Caco-2 (cell line): ENCODE data around the gene SLC27A3. TPM values are rescaled to one million over a fixed set of nuclear protein-coding genes. Genes with fewer than 3 reads are reported as not detected.

Experiments used
- BruUV-seq: library from RNA; stranded (reverse); fragments of 400-500 nt; replicated peaks from 2 replicates; lab custom pipeline; 2021; lab: Mats Ljungman, UMichigan
- CTCF ChIA-PET: fragments of 300-600 bp; sonication (Branson Sonifier 250); formaldehyde crosslinking; loops from one replicate; lab custom pipeline; 2022; ENCODE audit warnings: antibody characterized with exemption; lab: Charles Lee
- POLR2A ChIA-PET: fragments of 300-600 bp; sonication (Branson Sonifier 250); formaldehyde crosslinking; loops from one replicate; lab custom pipeline; 2022; ENCODE audit warnings: antibody characterized with exemption; lab: Charles Lee
- DNase-seq, 2 experiments: peaks; one replicate each; pipeline versions ENCODE4 v3.0.0 to v3.0.0-alpha.2; 2020 to 2022
- H3K27me3 ChIP-seq: replicated peaks from 2 replicates; pipeline ENCODE4 v1.6.0; 2011; ENCODE audit warnings: low read length; ENCODE audit not compliant: control insufficient read depth, insufficient read depth
- H3K36me3 ChIP-seq: 2 replicates; pipeline ENCODE4 v1.5.1; 2011; ENCODE audit warnings: low read length; ENCODE audit not compliant: control insufficient read depth, insufficient read depth
- H3K4me1 ChIP-seq: fragments of 250-450 bp; sonication (Bioruptor Pico); 2 replicates; pipeline ENCODE4 v1.5.1; 2020; ENCODE audit warnings: mild to moderate bottlenecking
- H3K4me3 ChIP-seq: 2 replicates; pipeline ENCODE4 v1.5.1; 2011; ENCODE audit warnings: low read depth, mild to moderate bottlenecking, control low read depth, low read length
- H3K9me3 ChIP-seq: fragments of 250-450 bp; sonication (Bioruptor Pico); 2 replicates; pipeline ENCODE4 v1.5.1; 2020; ENCODE audit warnings: mild to moderate bottlenecking, moderate library complexity
- H3K27ac Mint-ChIP-seq: one replicate; pipeline ENCODE4 v1.8.0; 2022; ENCODE audit warnings: mixed read lengths; ENCODE audit not compliant: unreplicated experiment
- H3K27me3 Mint-ChIP-seq: one replicate; pipeline ENCODE4 v1.8.0; 2022; ENCODE audit warnings: mixed read lengths; ENCODE audit not compliant: insufficient read depth, unreplicated experiment
- H3K36me3 Mint-ChIP-seq: one replicate; pipeline ENCODE4 v1.8.0; 2022; ENCODE audit warnings: mild to moderate bottlenecking, mixed read lengths; ENCODE audit not compliant: insufficient read depth, unreplicated experiment
- H3K4me1 Mint-ChIP-seq: one replicate; pipeline ENCODE4 v1.8.0; 2022; ENCODE audit warnings: low read depth, mixed read lengths; ENCODE audit not compliant: unreplicated experiment
- H3K4me3 Mint-ChIP-seq: one replicate; pipeline ENCODE4 v1.8.0; 2022; ENCODE audit warnings: mild to moderate bottlenecking, moderate library complexity, mixed read lengths; ENCODE audit not compliant: unreplicated experiment
- H3K9me3 Mint-ChIP-seq: one replicate; pipeline ENCODE4 v1.8.0; 2022; ENCODE audit warnings: mixed read lengths; ENCODE audit not compliant: unreplicated experiment
- CTCF ChIP-seq, 2 experiments: fragments of 200-600 bp in 1 of 2; IDR thresholded peaks; 1 replicate in 1 of 2; 2 replicates in 1 of 2; pipeline versions ENCODE4 v1.5.1 to v1.8.0; 2011 to 2022; ENCODE audit warnings: antibody characterized with exemption in 1 of 2, control low read depth in 1 of 2, inconsistent platforms in 1 of 2, low read depth in 1 of 2, low read length in 1 of 2, mild to moderate bottlenecking in 1 of 2, moderate library complexity in 1 of 2; ENCODE audit not compliant: insufficient read depth in 1 of 2, severe bottlenecking in 1 of 2, unreplicated experiment in 1 of 2
- intact Hi-C: fragments of 100-400 bp; cut with micrococcal nuclease; formaldehyde crosslinking; loops from one replicate; pipeline ENCODE4 v1.10.0; 2022; ENCODE audit not compliant: unreplicated experiment
- total RNA-seq: library from RNA; stranded (reverse); gene quantifications from 2 replicates; pipeline ENCODE4 v1.2.3, GENCODE V29; 2022

Gene SLC27A3
- total RNA-seq, 1 experiment from 2014 or later = 22.8 TPM

- ChIA-PET CTCF (interaction anchor here (0.6 kb wide), 1 partner anchor 809 kb away, joined by 3 read pairs; no protein-coding TSS in a partner anchor), POLR2A (no interaction called here)
- Mint-ChIP-seq H3K27ac (no peak overlapping the region), H3K9me3 (no peaks in the 10 kb centered on the region), H3K4me1 (no peaks in the 10 kb centered on the region), H3K4me3 (no peak overlapping the region), H3K27me3 (no peaks in the 10 kb centered on the region), H3K36me3 (peaks cover 33% of the 10 kb centered on the region)
- intact Hi-C loops = no loop called here
- H3K9me3 ChIP-seq = no peaks in the 10 kb centered on the region
- no peak for TF ChIP-seq CTCF (IDR thresholded peaks at IDR 0.05; ENCODE audit: insufficient read depth in 1 of 2, low read depth in 1 of 2, low read length in 1 of 2, severe bottlenecking in 1 of 2, unreplicated experiment in 1 of 2)
- H3K4me1 ChIP-seq = no peaks in the 10 kb centered on the region
- H3K36me3 ChIP-seq = no peaks in the 10 kb centered on the region
- no peaks in the 10 kb centered on the region for H3K27me3 ChIP-seq
- H3K4me3 ChIP-seq = no peak overlapping the region
- no TSS peak for BruUV-seq
- no peak for DNase-seq
These were observed 23.2 kb downstream of the SLC27A3 start for GRCh38 chr1:153798468-153798780.

GRCh38 chr1:153799016-153799415 lies 23.8 kb downstream of the SLC27A3 start:
- BruUV-seq = no TSS peak
- no peaks in the 10 kb centered on the region for H3K4me1 ChIP-seq
- no peak for DNase-seq
- Mint-ChIP-seq H3K27ac (no peak overlapping the region), H3K4me3 (no peak overlapping the region), H3K4me1 (no peaks in the 10 kb centered on the region), H3K36me3 (peaks cover 33% of the 10 kb centered on the region), H3K9me3 (no peaks in the 10 kb centered on the region), H3K27me3 (no peaks in the 10 kb centered on the region)
- no peak overlapping the region for H3K4me3 ChIP-seq
- CTCF ChIA-PET = no interaction called here
- no peak for TF ChIP-seq CTCF (IDR thresholded peaks at IDR 0.05; ENCODE audit: insufficient read depth in 1 of 2, low read depth in 1 of 2, low read length in 1 of 2, severe bottlenecking in 1 of 2, unreplicated experiment in 1 of 2)
- no peaks in the 10 kb centered on the region for H3K27me3 ChIP-seq
- intact Hi-C loops = no loop called here
- H3K36me3 ChIP-seq = no peaks in the 10 kb centered on the region
- POLR2A ChIA-PET = no interaction called here
- no peaks in the 10 kb centered on the region for H3K9me3 ChIP-seq

- DNase-seq = no peak
- Mint-ChIP-seq H3K4me3 (no peak overlapping the region), H3K36me3 (peaks cover 33% of the 10 kb centered on the region), H3K4me1 (no peaks in the 10 kb centered on the region), H3K9me3 (no peaks in the 10 kb centered on the region), H3K27ac (no peak overlapping the region), H3K27me3 (no peaks in the 10 kb centered on the region)
- BruUV-seq = no TSS peak
- CTCF ChIA-PET = no interaction called here
- no peak overlapping the region for H3K4me3 ChIP-seq
- H3K9me3 ChIP-seq = no peaks in the 10 kb centered on the region
- POLR2A ChIA-PET = no interaction called here
- intact Hi-C loops = no loop called here
- H3K4me1 ChIP-seq = no peaks in the 10 kb centered on the region
- no peaks in the 10 kb centered on the region for H3K27me3 ChIP-seq
- no peaks in the 10 kb centered on the region for H3K36me3 ChIP-seq
- no peak for TF ChIP-seq CTCF (IDR thresholded peaks at IDR 0.05; ENCODE audit: insufficient read depth in 1 of 2, low read depth in 1 of 2, low read length in 1 of 2, severe bottlenecking in 1 of 2, unreplicated experiment in 1 of 2)
These were observed 24.6 kb downstream of the SLC27A3 start for GRCh38 chr1:153799566-153800465.
